ENCODE results near the gene TFF1. TPM values are rescaled to one million over a fixed set of nuclear protein-coding genes. Genes with fewer than 3 reads are reported as not detected.

The TFF1 gene
- total RNA-seq, 4 donors from 2014 or later, result 8.6 to 45.3 (median 25.8) TPM; not detected in 1

- no peaks in the 10 kb centered on the region for H3K27me3 ChIP-seq
- no peak overlapping the region for H3K27ac ChIP-seq
- WGBS, 2 donors (ENCODE audit: low coverage in 1 of 2), result 79 to 100% methylated on average over 1 to 4 of the region's 4 CpGs
- in situ Hi-C loops (cut with MboI; ENCODE audit: low pct_ligation_motif_present in 1 of 4, low pct_unique_long_range_greater_than_20kb in 1 of 4, low sequenced_read_pairs in 3 of 4) (no loop called here), intact Hi-C loops (cut with DNase I; ENCODE audit: low total_unique reads) (no loop called here)
- no peak overlapping the region for H3K4me3 ChIP-seq
- no peak for DNase-seq
- no peaks in the 10 kb centered on the region for H3K36me3 ChIP-seq
- no peaks in the 10 kb centered on the region for H3K4me1 ChIP-seq
- no peak for TF ChIP-seq POLR2A (IDR thresholded peaks at IDR 0.05)
- TF ChIP-seq CTCF (IDR thresholded peaks at IDR 0.05), result no peak
- no peak for TF ChIP-seq POLR2AphosphoS5 (IDR thresholded peaks at IDR 0.05)
- TF ChIP-seq EP300 (IDR thresholded peaks at IDR 0.05; ENCODE audit: low read depth), result no peak
- no peaks in the 10 kb centered on the region for H3K9me3 ChIP-seq
These were observed 47.2 kb upstream of the TFF1 start for GRCh38 chr21:42413500-42413899.

- no peaks in the 10 kb centered on the region for H3K4me1 ChIP-seq
- H3K4me3 ChIP-seq, result no peak overlapping the region
- intact Hi-C loops (cut with DNase I; ENCODE audit: low total_unique reads) (no loop called here), in situ Hi-C loops (cut with MboI; ENCODE audit: low pct_ligation_motif_present in 1 of 4, low pct_unique_long_range_greater_than_20kb in 1 of 4, low sequenced_read_pairs in 3 of 4) (no loop called here)
- WGBS, 2 donors (ENCODE audit: low coverage in 1 of 2), result 91% methylated on average over 14 of the region's 14 CpGs; no CpG with 5 or more reads in 1 of the 2 donors
- no peak for DNase-seq
- H3K9me3 ChIP-seq, result no peaks in the 10 kb centered on the region
- TF ChIP-seq POLR2AphosphoS5 (IDR thresholded peaks at IDR 0.05) (no peak), EP300 (IDR thresholded peaks at IDR 0.05; ENCODE audit: low read depth) (no peak), POLR2A (IDR thresholded peaks at IDR 0.05) (no peak), CTCF (IDR thresholded peaks at IDR 0.05) (no peak)
- H3K36me3 ChIP-seq, result no peaks in the 10 kb centered on the region
- H3K27ac ChIP-seq, result no peak overlapping the region
- no peaks in the 10 kb centered on the region for H3K27me3 ChIP-seq
These were observed 46.8 kb upstream of the TFF1 start for GRCh38 chr21:42413093-42413492.

GRCh38 chr21:42412636-42412933, 46.2 kb upstream of the TFF1 start:
- H3K36me3 ChIP-seq, result no peaks in the 10 kb centered on the region
- no peak for TF ChIP-seq POLR2A (IDR thresholded peaks at IDR 0.05)
- TF ChIP-seq POLR2AphosphoS5 (IDR thresholded peaks at IDR 0.05), result no peak
- TF ChIP-seq CTCF (IDR thresholded peaks at IDR 0.05), result no peak
- TF ChIP-seq EP300 (IDR thresholded peaks at IDR 0.05; ENCODE audit: low read depth), result no peak
- no peak overlapping the region for H3K27ac ChIP-seq
- in situ Hi-C loops (cut with MboI; ENCODE audit: low pct_ligation_motif_present in 1 of 4, low pct_unique_long_range_greater_than_20kb in 1 of 4, low sequenced_read_pairs in 3 of 4), result no loop called here
- no peaks in the 10 kb centered on the region for H3K4me1 ChIP-seq
- DNase-seq, result no peak
- WGBS, 2 donors (ENCODE audit: low coverage in 1 of 2), result 46 to 79% methylated on average over 3 to 5 of the region's 5 CpGs
- H3K27me3 ChIP-seq, result no peaks in the 10 kb centered on the region
- H3K9me3 ChIP-seq, result no peaks in the 10 kb centered on the region
- intact Hi-C loops (cut with DNase I; ENCODE audit: low total_unique reads), result no loop called here
- H3K4me3 ChIP-seq, result no peak overlapping the region

- Histone ChIP-seq H3K36me3 (no peaks in the 10 kb centered on the region), H3K4me3 (no peak overlapping the region), H3K4me1 (no peaks in the 10 kb centered on the region), H3K9me3 (no peaks in the 10 kb centered on the region), H3K27me3 (no peaks in the 10 kb centered on the region), H3K27ac (no peak overlapping the region)
- WGBS, 2 donors (ENCODE audit: low coverage in 1 of 2), result 67 to 90% methylated on average over 4 to 18 of the region's 21 CpGs
- TF ChIP-seq CTCF (IDR thresholded peaks at IDR 0.05) (no peak), POLR2A (IDR thresholded peaks at IDR 0.05) (no peak), POLR2AphosphoS5 (IDR thresholded peaks at IDR 0.05) (no peak), EP300 (IDR thresholded peaks at IDR 0.05; ENCODE audit: low read depth) (no peak)
- in situ Hi-C loops (cut with MboI; ENCODE audit: low pct_ligation_motif_present in 1 of 4, low pct_unique_long_range_greater_than_20kb in 1 of 4, low sequenced_read_pairs in 3 of 4), result no loop called here
- intact Hi-C loops (cut with DNase I; ENCODE audit: low total_unique reads), result no loop called here
- no peak for DNase-seq
These were observed 45.7 kb upstream of the TFF1 start for GRCh38 chr21:42411891-42412635.

Data from transverse colon (tissue), 4 donors.